Caco-2 (cell line): ENCODE results near the gene MEGF11. TPM values are rescaled to one million over a fixed set of nuclear protein-coding genes. Genes with fewer than 3 reads are reported as not detected.

ENCODE experiments used
- BruUV-seq: library from RNA; stranded (reverse); fragments of 400-500 nt; replicated peaks from 2 replicates; lab custom pipeline; 2021; lab: Mats Ljungman, UMichigan
- CTCF ChIA-PET: fragments of 300-600 bp; sonication (Branson Sonifier 250); formaldehyde crosslinking; loops from one replicate; lab custom pipeline; 2022; ENCODE audit warnings: antibody characterized with exemption; lab: Charles Lee
- POLR2A ChIA-PET: fragments of 300-600 bp; sonication (Branson Sonifier 250); formaldehyde crosslinking; loops from one replicate; lab custom pipeline; 2022; ENCODE audit warnings: antibody characterized with exemption; lab: Charles Lee
- DNase-seq, 2 experiments: peaks; one replicate each; pipeline versions ENCODE4 v3.0.0 to v3.0.0-alpha.2; 2020 to 2022
- H3K27me3 ChIP-seq: replicated peaks from 2 replicates; pipeline ENCODE4 v1.6.0; 2011; ENCODE audit warnings: low read length; ENCODE audit not compliant: control insufficient read depth, insufficient read depth
- H3K36me3 ChIP-seq: 2 replicates; pipeline ENCODE4 v1.5.1; 2011; ENCODE audit warnings: low read length; ENCODE audit not compliant: control insufficient read depth, insufficient read depth
- H3K4me1 ChIP-seq: fragments of 250-450 bp; sonication (Bioruptor Pico); 2 replicates; pipeline ENCODE4 v1.5.1; 2020; ENCODE audit warnings: mild to moderate bottlenecking
- H3K4me3 ChIP-seq: 2 replicates; pipeline ENCODE4 v1.5.1; 2011; ENCODE audit warnings: low read depth, mild to moderate bottlenecking, control low read depth, low read length
- H3K9me3 ChIP-seq: fragments of 250-450 bp; sonication (Bioruptor Pico); 2 replicates; pipeline ENCODE4 v1.5.1; 2020; ENCODE audit warnings: mild to moderate bottlenecking, moderate library complexity
- H3K27ac Mint-ChIP-seq: one replicate; pipeline ENCODE4 v1.8.0; 2022; ENCODE audit warnings: mixed read lengths; ENCODE audit not compliant: unreplicated experiment
- H3K27me3 Mint-ChIP-seq: one replicate; pipeline ENCODE4 v1.8.0; 2022; ENCODE audit warnings: mixed read lengths; ENCODE audit not compliant: insufficient read depth, unreplicated experiment
- H3K36me3 Mint-ChIP-seq: one replicate; pipeline ENCODE4 v1.8.0; 2022; ENCODE audit warnings: mild to moderate bottlenecking, mixed read lengths; ENCODE audit not compliant: insufficient read depth, unreplicated experiment
- H3K4me1 Mint-ChIP-seq: one replicate; pipeline ENCODE4 v1.8.0; 2022; ENCODE audit warnings: low read depth, mixed read lengths; ENCODE audit not compliant: unreplicated experiment
- H3K4me3 Mint-ChIP-seq: one replicate; pipeline ENCODE4 v1.8.0; 2022; ENCODE audit warnings: mild to moderate bottlenecking, moderate library complexity, mixed read lengths; ENCODE audit not compliant: unreplicated experiment
- H3K9me3 Mint-ChIP-seq: one replicate; pipeline ENCODE4 v1.8.0; 2022; ENCODE audit warnings: mixed read lengths; ENCODE audit not compliant: unreplicated experiment
- intact Hi-C: fragments of 100-400 bp; cut with micrococcal nuclease; formaldehyde crosslinking; loops from one replicate; pipeline ENCODE4 v1.10.0; 2022; ENCODE audit not compliant: unreplicated experiment
- total RNA-seq: library from RNA; stranded (reverse); gene quantifications from 2 replicates; pipeline ENCODE4 v1.2.3, GENCODE V29; 2022
- TF ChIP-seq, protein P1 (sequence below), 2 experiments: fragments of 200-600 bp in 1 of 2; IDR thresholded peaks; 1 replicate in 1 of 2; 2 replicates in 1 of 2; pipeline versions ENCODE4 v1.5.1 to v1.8.0; 2011 to 2022; ENCODE audit warnings: antibody characterized with exemption in 1 of 2, control low read depth in 1 of 2, inconsistent platforms in 1 of 2, low read depth in 1 of 2, low read length in 1 of 2, mild to moderate bottlenecking in 1 of 2, moderate library complexity in 1 of 2; ENCODE audit not compliant: insufficient read depth in 1 of 2, severe bottlenecking in 1 of 2, unreplicated experiment in 1 of 2

The MEGF11 gene
- total RNA-seq, 1 experiment from 2014 or later = 0.66 TPM

DNA sequence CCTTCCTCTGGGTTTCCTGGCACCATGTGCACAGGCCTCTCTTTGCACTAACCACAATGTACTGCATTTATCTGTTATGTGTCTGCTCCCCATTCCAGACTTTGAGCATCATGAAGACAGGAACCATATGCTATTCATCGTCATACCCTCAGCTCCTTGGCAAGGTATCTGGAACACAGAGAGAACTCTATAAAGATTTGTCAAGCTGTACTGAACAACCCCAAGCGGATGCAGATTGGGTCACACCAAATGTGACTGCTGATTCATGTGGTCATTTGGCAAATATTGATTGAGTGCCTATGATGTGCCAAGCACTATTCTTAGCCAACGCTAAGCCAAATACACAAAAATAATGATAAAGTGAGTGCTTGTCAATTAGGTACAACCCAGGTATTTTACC is 7.5 kb upstream of the MEGF11 start:
- Histone ChIP-seq H3K9me3 (no peaks in the 10 kb centered on the region), H3K4me1 (no peaks in the 10 kb centered on the region), H3K27me3 (no peaks in the 10 kb centered on the region), H3K36me3 (no peaks in the 10 kb centered on the region), H3K4me3 (no peak overlapping the region)
- Mint-ChIP-seq H3K9me3 (peaks cover 15% of the 10 kb centered on the region), H3K36me3 (no peaks in the 10 kb centered on the region), H3K4me3 (no peak overlapping the region), H3K27me3 (peaks cover 20% of the 10 kb centered on the region), H3K27ac (no peak overlapping the region), H3K4me1 (no peaks in the 10 kb centered on the region)
- BruUV-seq = no TSS peak
- TF ChIP-seq, protein P1, sequence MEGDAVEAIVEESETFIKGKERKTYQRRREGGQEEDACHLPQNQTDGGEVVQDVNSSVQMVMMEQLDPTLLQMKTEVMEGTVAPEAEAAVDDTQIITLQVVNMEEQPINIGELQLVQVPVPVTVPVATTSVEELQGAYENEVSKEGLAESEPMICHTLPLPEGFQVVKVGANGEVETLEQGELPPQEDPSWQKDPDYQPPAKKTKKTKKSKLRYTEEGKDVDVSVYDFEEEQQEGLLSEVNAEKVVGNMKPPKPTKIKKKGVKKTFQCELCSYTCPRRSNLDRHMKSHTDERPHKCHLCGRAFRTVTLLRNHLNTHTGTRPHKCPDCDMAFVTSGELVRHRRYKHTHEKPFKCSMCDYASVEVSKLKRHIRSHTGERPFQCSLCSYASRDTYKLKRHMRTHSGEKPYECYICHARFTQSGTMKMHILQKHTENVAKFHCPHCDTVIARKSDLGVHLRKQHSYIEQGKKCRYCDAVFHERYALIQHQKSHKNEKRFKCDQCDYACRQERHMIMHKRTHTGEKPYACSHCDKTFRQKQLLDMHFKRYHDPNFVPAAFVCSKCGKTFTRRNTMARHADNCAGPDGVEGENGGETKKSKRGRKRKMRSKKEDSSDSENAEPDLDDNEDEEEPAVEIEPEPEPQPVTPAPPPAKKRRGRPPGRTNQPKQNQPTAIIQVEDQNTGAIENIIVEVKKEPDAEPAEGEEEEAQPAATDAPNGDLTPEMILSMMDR (IDR thresholded peaks at IDR 0.05; ENCODE audit: insufficient read depth in 1 of 2, low read depth in 1 of 2, low read length in 1 of 2, severe bottlenecking in 1 of 2, unreplicated experiment in 1 of 2) = no peak
- ChIA-PET CTCF (no interaction called here), POLR2A (no interaction called here)
- DNase-seq = no peak
- intact Hi-C loops = no loop called here

DNA sequence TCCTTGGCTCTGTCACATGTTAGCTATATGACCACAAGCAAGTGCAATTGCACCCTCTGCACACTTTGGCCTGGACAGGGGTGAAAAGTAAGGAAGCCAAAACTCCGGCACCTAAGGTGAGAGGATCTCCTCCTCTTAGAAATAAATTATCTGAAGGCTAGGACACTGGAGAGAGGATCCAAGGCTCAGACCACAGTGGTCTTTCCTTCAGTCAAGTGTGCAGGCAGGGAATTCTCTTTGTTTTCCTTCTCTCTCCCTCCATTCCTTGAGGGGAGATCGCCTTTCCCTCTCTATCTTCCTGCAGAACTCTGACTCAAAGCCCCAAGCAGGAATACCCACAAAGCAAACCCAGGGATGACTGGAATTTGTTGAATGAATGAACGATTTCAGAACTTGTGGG is 3.1 kb upstream of the MEGF11 start:
- Mint-ChIP-seq H3K27ac (no peak overlapping the region), H3K4me3 (no peak overlapping the region), H3K4me1 (peaks cover 9% of the 10 kb centered on the region), H3K36me3 (no peaks in the 10 kb centered on the region), H3K9me3 (peaks cover under 1% of the 10 kb centered on the region), H3K27me3 (peaks cover 30% of the 10 kb centered on the region)
- Histone ChIP-seq H3K27me3 (no peaks in the 10 kb centered on the region), H3K9me3 (no peaks in the 10 kb centered on the region), H3K4me1 (no peaks in the 10 kb centered on the region), H3K4me3 (no peak overlapping the region), H3K36me3 (no peaks in the 10 kb centered on the region)
- no TSS peak for BruUV-seq
- TF ChIP-seq, protein P1 (IDR thresholded peaks at IDR 0.05; ENCODE audit: insufficient read depth in 1 of 2, low read depth in 1 of 2, low read length in 1 of 2, severe bottlenecking in 1 of 2, unreplicated experiment in 1 of 2) = no peak
- no peak for DNase-seq
- CTCF ChIA-PET = interaction anchor here (0.6 to 0.7 kb wide), 2 partner anchors 89 to 258 kb away, joined by 3 to 5 read pairs; no protein-coding TSS in a partner anchor
- POLR2A ChIA-PET = no interaction called here
- intact Hi-C loops = no loop called here

DNA sequence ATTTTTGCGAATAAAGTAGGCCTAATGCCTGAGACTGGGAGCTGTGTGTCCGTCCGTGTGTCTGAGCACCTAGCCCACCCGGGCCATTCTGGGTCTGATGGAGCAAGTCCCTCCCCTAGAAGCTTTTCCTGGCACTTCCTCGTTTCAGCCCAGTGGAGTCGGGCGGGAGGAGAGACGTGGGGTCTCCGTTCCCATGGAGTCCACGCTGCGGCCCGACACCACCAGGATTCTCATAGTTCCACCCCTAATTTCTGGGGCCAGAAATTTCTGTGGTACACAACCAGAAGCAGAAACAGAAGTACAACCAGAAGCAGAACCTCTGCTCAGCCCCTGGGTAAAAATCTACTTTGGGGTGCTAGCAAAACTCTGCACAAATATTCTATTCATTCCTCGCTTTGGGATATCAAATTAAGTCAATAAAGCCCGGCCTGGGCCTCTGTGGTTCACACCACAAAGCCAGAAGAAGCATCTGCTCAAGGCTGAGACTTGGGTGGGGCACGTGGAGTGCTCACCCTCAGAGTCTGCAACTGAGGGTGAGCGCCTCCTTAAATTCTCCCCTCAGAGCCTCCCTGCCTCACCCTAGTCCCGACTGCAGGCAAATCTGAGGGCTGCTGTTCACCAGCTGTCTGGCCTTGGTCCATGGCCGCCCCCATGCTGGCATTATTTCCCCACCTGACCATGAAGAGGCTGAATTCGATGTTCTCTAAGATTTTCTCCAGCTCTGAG is 1.6 kb upstream of the MEGF11 start:
- H3K36me3 ChIP-seq = no peaks in the 10 kb centered on the region
- intact Hi-C loops = no loop called here
- TF ChIP-seq, protein P1 (IDR thresholded peaks at IDR 0.05; ENCODE audit: insufficient read depth in 1 of 2, low read depth in 1 of 2, low read length in 1 of 2, severe bottlenecking in 1 of 2, unreplicated experiment in 1 of 2) = no peak
- DNase-seq = no peak
- ChIA-PET POLR2A (no interaction called here), CTCF (no interaction called here)
- Mint-ChIP-seq H3K9me3 (no peaks in the 10 kb centered on the region), H3K4me3 (no peak overlapping the region), H3K36me3 (no peaks in the 10 kb centered on the region), H3K27ac (no peak overlapping the region), H3K27me3 (peaks cover 34% of the 10 kb centered on the region), H3K4me1 (peaks cover 9% of the 10 kb centered on the region)
- H3K27me3 ChIP-seq = no peaks in the 10 kb centered on the region
- no peaks in the 10 kb centered on the region for H3K4me1 ChIP-seq
- no TSS peak for BruUV-seq
- H3K9me3 ChIP-seq = no peaks in the 10 kb centered on the region
- H3K4me3 ChIP-seq = no peak overlapping the region
